GM21528 (cell line): ENCODE measurements around the gene KCNQ1.

Source experiments
- ATAC-seq: cut with Tn5 transposase; IDR thresholded peaks from one replicate; pipeline ENCODE4 v1.9.1; 2021; ENCODE audit warnings: mild to moderate bottlenecking, moderate library complexity; ENCODE audit not compliant: unreplicated experiment, low FRiP score

The KCNQ1 gene

GRCh38 chr11:2444821-2445745, at the start of gene KCNQ1:
Gene KCNQ1, plus strand, starts transcription at chr11:2445008. Its CDS starts 91 bp downstream, at chr11:2445099.
- no peak for ATAC-seq

- ATAC-seq = no peak
Measured at GRCh38 chr11:2395211-2395730, 49.5 kb upstream of the KCNQ1 start.

- no peak for ATAC-seq
Measured at GRCh38 chr11:2395856-2396255, 49.0 kb upstream of the KCNQ1 start.

GRCh38 chr11:2396471-2396870, 48.3 kb upstream of the KCNQ1 start:
- ATAC-seq = no peak

- ATAC-seq = no peak
Measured at GRCh38 chr11:2397005-2397404, 47.8 kb upstream of the KCNQ1 start.

- ATAC-seq = no peak
Measured at GRCh38 chr11:2398664-2399355, 46.0 kb upstream of the KCNQ1 start.

GRCh38 chr11:2399488-2400068, 45.2 kb upstream of the KCNQ1 start:
- peak; percentile 2 for ATAC-seq

GRCh38 chr11:2400069-2400761, 44.6 kb upstream of the KCNQ1 start, which contains the start of gene TSSC4:
Gene TSSC4, plus strand, starts transcription at chr11:2400750. Its CDS starts 1,884 bp downstream, at chr11:2402634.
- ATAC-seq = peak; percentile 79

GRCh38 chr11:2400762-2401435, 43.9 kb upstream of the KCNQ1 start:
- ATAC-seq = peak; percentile 5

- no peak for ATAC-seq
Measured at GRCh38 chr11:2401436-2401984, 43.3 kb upstream of the KCNQ1 start.

GRCh38 chr11:2402106-2402505, 42.7 kb upstream of the KCNQ1 start:
- no peak for ATAC-seq

- ATAC-seq = no peak
Measured at GRCh38 chr11:2402890-2403645, 41.7 kb upstream of the KCNQ1 start.

GRCh38 chr11:2404735-2405196, 40.0 kb upstream of the KCNQ1 start:
- ATAC-seq = no peak

GRCh38 chr11:2406451-2406850, 38.4 kb upstream of the KCNQ1 start:
- no peak for ATAC-seq

- no peak for ATAC-seq
Measured at GRCh38 chr11:2406878-2407410, 37.9 kb upstream of the KCNQ1 start.

- no peak for ATAC-seq
Measured at GRCh38 chr11:2408671-2409070, 36.1 kb upstream of the KCNQ1 start.

GRCh38 chr11:2409126-2409525, 35.7 kb upstream of the KCNQ1 start:
- no peak for ATAC-seq
